K562 (cell line): Measurements from ENCODE around the gene SYTL2. TPM values are rescaled to one million over a fixed set of nuclear protein-coding genes. Genes with fewer than 3 reads are reported as not detected.

Source experiments
- ATAC-seq: fragments of 200-7000 bp; cut with Tn5 transposase; 3 replicates; pipeline ENCODE4 v1.9.1; 2020; ENCODE audit warnings: moderate library complexity
- BruUV-seq: library from RNA; stranded (reverse); fragments of 400-500 nt; replicated peaks from 2 replicates; lab custom pipeline; 2021; lab: Mats Ljungman, UMichigan
- CTCF ChIA-PET: fragments of 300-600 bp; formaldehyde crosslinking; extraction: SDS; loops from one replicate; lab custom pipeline; 2021; ENCODE audit warnings: low intra/inter-chr PET ratio; lab: Yijun Ruan, JAX
- POLR2A ChIA-PET: fragments of 300-600, 350-650 bp; sonication (Branson Sonifier 250); formaldehyde crosslinking; extraction: SDS; loops from one replicate; lab custom pipeline; 2021; ENCODE audit warnings: antibody characterized with exemption, inconsistent platforms; lab: Yijun Ruan, JAX
- DNase-seq, 4 experiments: peaks; one replicate each; pipeline versions ENCODE4 v3.0.0 to v3.0.0-alpha.2; 2011 to 2018; ENCODE audit warnings: low spot score in 3 of 4, mixed read lengths in 3 of 4; ENCODE audit errors: extremely low read depth in 1 of 4
- FAIRE-seq: peaks from 2 replicates; lab custom pipeline; 2011; peaks lifted over from hg19 to GRCh38; lab: Jason Lieb, UNC
- H2AFZ ChIP-seq: 2 replicates; pipeline ENCODE4 v1.6.0; 2011; ENCODE audit warnings: low read depth, low read length, control low read depth, inconsistent platforms
- H3K27ac ChIP-seq: fragments of 200-600 bp; 3 replicates; pipeline ENCODE4 v1.8.0; 2011; ENCODE audit warnings: low read depth, mild to moderate bottlenecking, control low read depth, inconsistent platforms, low read length, moderate library complexity, mixed read lengths; ENCODE audit errors: extremely low read depth
- H3K27me3 ChIP-seq, 2 experiments: fragments of 300-600 bp in 1 of 2; 2 replicates in 1 of 2; 3 replicates in 1 of 2; pipeline versions ENCODE4 v1.6.0 to v1.8.0; 2011; ENCODE audit warnings: inconsistent platforms in 2 of 2, low read length in 2 of 2, mild to moderate bottlenecking in 1 of 2, mixed read lengths in 1 of 2, moderate library complexity in 1 of 2; ENCODE audit not compliant: control insufficient read depth in 2 of 2, insufficient read depth in 2 of 2
- H3K36me3 ChIP-seq: fragments of 300-600 bp; 3 replicates; pipeline ENCODE4 v1.8.0; 2011; ENCODE audit warnings: mild to moderate bottlenecking, low read length, inconsistent platforms; ENCODE audit not compliant: control insufficient read depth, insufficient read depth
- H3K4me1 ChIP-seq, 2 experiments: fragments of 200-600 bp in 1 of 2; replicated peaks in 1 of 2; 2 replicates in 1 of 2; 3 replicates in 1 of 2; pipeline versions ENCODE4 v1.5.1 to v1.8.0; 2011; ENCODE audit warnings: inconsistent platforms in 2 of 2, low read length in 2 of 2, mild to moderate bottlenecking in 1 of 2, mixed read lengths in 1 of 2, moderate library complexity in 1 of 2; ENCODE audit not compliant: control insufficient read depth in 2 of 2, insufficient read depth in 2 of 2
- H3K4me2 ChIP-seq: 2 replicates; pipeline ENCODE4 v1.6.1; 2011; ENCODE audit warnings: low read length, control low read depth, inconsistent platforms, mixed read lengths; ENCODE audit not compliant: insufficient read depth
- H3K4me3 ChIP-seq: fragments of 200-600 bp; sonication (generic), shearing (Covaris generic); 2 replicates; pipeline ENCODE4 v1.5.1; 2016; ENCODE audit warnings: control low read depth, inconsistent platforms
- H3K79me2 ChIP-seq: fragments of 200-600 bp; 3 replicates; pipeline ENCODE4 v1.8.0; 2011; ENCODE audit warnings: low read length, inconsistent platforms; ENCODE audit not compliant: control insufficient read depth, insufficient read depth
- H3K9ac ChIP-seq, 2 experiments: 2 replicates each; pipeline versions ENCODE4 v1.6.0 to v1.6.1; 2011; ENCODE audit warnings: low read depth in 2 of 2, low read length in 2 of 2, control low read depth in 1 of 2, inconsistent platforms in 1 of 2, mild to moderate bottlenecking in 1 of 2, mixed read lengths in 1 of 2; ENCODE audit not compliant: insufficient read depth in 1 of 2
- H3K9me1 ChIP-seq: one replicate; pipeline ENCODE4 v1.6.0; 2011; ENCODE audit warnings: inconsistent platforms, mild to moderate bottlenecking, low read length, moderate library complexity; ENCODE audit not compliant: control insufficient read depth, insufficient read depth
- H3K9me3 ChIP-seq: replicated peaks from 2 replicates; pipeline ENCODE4 v1.5.1; 2011; ENCODE audit warnings: low read depth, low read length, inconsistent platforms; ENCODE audit not compliant: control insufficient read depth, insufficient read depth
- H4K20me1 ChIP-seq: replicated peaks from 2 replicates; pipeline ENCODE4 v1.6.1; 2011; ENCODE audit warnings: low read length, inconsistent platforms, mixed read lengths; ENCODE audit not compliant: control insufficient read depth, insufficient read depth
- ARNT ChIP-seq, 2 experiments: fragments of 450-650 bp; IDR thresholded peaks; 2 replicates each; pipeline ENCODE4 v1.6.1; 2016; ENCODE audit warnings: mild to moderate bottlenecking in 1 of 2
- CBFA2T2 ChIP-seq: fragments of 450-650 bp; conservative IDR thresholded peaks from 2 replicates; pipeline ENCODE4 v1.6.1; 2017; ENCODE audit warnings: mild to moderate bottlenecking
- ERF ChIP-seq: fragments of 450-650 bp; formaldehyde crosslinking; IDR thresholded peaks from 2 replicates; pipeline ENCODE4 v1.4.0; 2020; ENCODE audit warnings: mild to moderate bottlenecking, mixed read lengths
- GATA2 ChIP-seq: sonication (generic); formaldehyde crosslinking; IDR thresholded peaks from 2 replicates; pipeline ENCODE4 v1.4.0; 2020; ENCODE audit warnings: mild to moderate bottlenecking, missing genetic modification reagents
- NFE2 ChIP-seq: IDR thresholded peaks from 2 replicates; pipeline ENCODE4 v1.6.1; 2014; ENCODE audit warnings: antibody characterized with exemption, low read depth
- RBM17 ChIP-seq: fragments of 200-400 bp; formaldehyde crosslinking; IDR thresholded peaks from 2 replicates; pipeline ENCODE4 v1.6.1; 2017; ENCODE audit warnings: low read depth, mild to moderate bottlenecking, low read length, borderline replicate concordance
- RNF2 ChIP-seq: sonication (generic); IDR thresholded peaks from 2 replicates; pipeline ENCODE4 v1.6.1; 2016
- SETDB1 ChIP-seq: IDR thresholded peaks from one replicate; pipeline ENCODE4 v1.6.1; 2012; ENCODE audit warnings: low read length, control low read depth, inconsistent platforms
- SNIP1 ChIP-seq: fragments of 450-650 bp; IDR thresholded peaks from 2 replicates; pipeline ENCODE4 v1.7.1; 2017; ENCODE audit warnings: low read depth, mild to moderate bottlenecking
- XRCC5 ChIP-seq: fragments of 200-400 bp; formaldehyde crosslinking; IDR thresholded peaks from 2 replicates; pipeline ENCODE4 v1.6.1; 2017; ENCODE audit warnings: low read depth, mild to moderate bottlenecking, low read length
- ZFPM2 ChIP-seq: fragments of 250-450 bp; sonication (Bioruptor Pico); IDR thresholded peaks from 2 replicates; pipeline ENCODE4 v1.5.1; 2022; ENCODE audit warnings: mild to moderate bottlenecking
- ZNF766 ChIP-seq: fragments of 200-800 bp; sonication (Bioruptor generic); conservative IDR thresholded peaks from 2 replicates; pipeline ENCODE4 v1.6.1; 2016; ENCODE audit warnings: missing genetic modification characterization, missing compliant biosample characterization
- WGBS: fragments of 100-300 bp; shearing (Covaris generic); methylation state at CpG from one replicate; pipeline ENCODE4 v1.1.6; 2016; ENCODE audit warnings: low coverage, mixed read lengths; ENCODE audit not compliant: insufficient coverage; ENCODE audit errors: missing lambda C conversion rate; 5-methylcytosine and 5-hydroxymethylcytosine counted together
- in situ Hi-C: fragments of 300-500 bp; cut with MboI; formaldehyde crosslinking; loops from 4 replicates; pipeline ENCODE4 v1.15.0; 2018; ENCODE audit warnings: inconsistent platforms, mixed read lengths
- intact Hi-C: fragments of 100-400 bp; cut with micrococcal nuclease; formaldehyde crosslinking; loops from 2 replicates; pipeline ENCODE4 v1.14.2; 2022
- polyA plus RNA-seq, 8 experiments: library from polyadenylated mRNA; depleted of rRNA in 4 of 8; stranded (reverse) in 5 of 8; unstranded in 3 of 8; fragments of >200 nt; fragmentation: Nextera tagmentation in 2 of 8; fragmentation: Illumina TruSeq in 1 of 8; extraction: Ambion mirVana in 2 of 8; extraction: Trizol in 1 of 8; gene quantifications; 2 replicates each; pipeline versions ENCODE4 v1.2.1 to v1.2.3, GENCODE V29; 2011 to 2014; ENCODE audit warnings: inconsistent platforms in 1 of 8, missing spikeins in 1 of 8
- total RNA-seq, 7 experiments: library from RNA; depleted of rRNA in 6 of 7; stranded (reverse); fragments of >200 nt in 6 of 7; fragmentation: Illumina TruSeq in 2 of 7; extraction: Trizol in 2 of 7; gene quantifications; 2 replicates each; pipeline versions ENCODE4 v1.2.1 to v1.2.3, GENCODE V29; 2011 to 2021; ENCODE audit warnings: low replicate concordance in 1 of 7
- TF ChIP-seq, protein P1 (sequence below): fragments of 450-650 bp; IDR thresholded peaks from 2 replicates; pipeline ENCODE4 v1.6.1; 2017; ENCODE audit warnings: mild to moderate bottlenecking, moderate library complexity

Gene SYTL2
- total and polyA plus RNA-seq, 9 of the 15 experiments (the other 6 are each of a cell fraction or from before 2014, with no cell fraction given) = 0.05 to 0.57 (median 0.35) TPM

- no peak overlapping the region for H2AFZ ChIP-seq
- no peaks in the 10 kb centered on the region for H4K20me1 ChIP-seq
- no peak overlapping the region for H3K4me3 ChIP-seq
- H3K36me3 ChIP-seq = no peaks in the 10 kb centered on the region
- no peak overlapping the region for H3K4me2 ChIP-seq
- no peak for FAIRE-seq
- TF ChIP-seq ZNF766 (CRISPR knock-in tag) (no peak), NFE2 (0 out of 2 replicates have a peak, but pooled peaks have one; percentile 31)
- no peak for DNase-seq
- H3K9me3 ChIP-seq = no peaks in the 10 kb centered on the region
- in situ Hi-C loops (no loop called here), intact Hi-C loops (no loop called here)
- H3K9me1 ChIP-seq = no peaks in the 10 kb centered on the region
- no peaks in the 10 kb centered on the region for H3K79me2 ChIP-seq
- no TSS peak for BruUV-seq
- CTCF ChIA-PET = no interaction called here
- H3K4me1 ChIP-seq = no peaks in the 10 kb centered on the region
- peaks cover 0 to 2% of the 10 kb centered on the region in 2 experiments; a peak in 1 of 5 replicates for H3K27me3 ChIP-seq
- no peak overlapping the region for H3K27ac ChIP-seq
- POLR2A ChIA-PET = no interaction called here
- 0% methylated on average over 1 of the region's 1 CpG for WGBS
- H3K9ac ChIP-seq = no peak overlapping the region
- no peak for ATAC-seq
Observed at GRCh38 chr11:85762226-85762625, 48.7 kb downstream of the SYTL2 start.

DNA sequence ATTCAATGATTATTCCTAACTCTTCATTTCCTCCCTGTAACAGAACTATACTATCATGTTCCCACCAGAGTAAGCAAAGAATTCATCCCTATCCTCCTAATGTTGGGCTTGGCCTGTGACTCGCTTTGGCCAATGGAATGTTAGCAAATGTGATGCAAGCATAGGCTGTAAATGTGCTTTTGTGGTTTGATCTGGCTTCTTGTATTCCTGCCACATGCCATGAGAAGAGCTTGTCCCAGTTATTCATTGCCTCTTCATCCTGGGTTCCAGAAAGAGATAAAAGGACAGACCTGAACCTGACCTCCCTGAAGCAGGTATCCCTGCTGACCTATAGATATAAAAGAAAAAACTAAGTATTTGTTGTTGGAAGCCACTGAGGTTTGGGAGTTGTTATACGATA, 51.0 kb downstream of the SYTL2 start:
- Histone ChIP-seq H2AFZ (no peak overlapping the region), H3K79me2 (no peaks in the 10 kb centered on the region), H3K4me2 (no peak overlapping the region), H3K9me1 (no peaks in the 10 kb centered on the region), H3K27me3 (peaks cover 0 to 2% of the 10 kb centered on the region in 2 experiments; a peak in 1 of 5 replicates), H3K9ac (no peak overlapping the region), H4K20me1 (no peaks in the 10 kb centered on the region), H3K9me3 (no peaks in the 10 kb centered on the region), H3K4me3 (no peak overlapping the region), H3K27ac (no peak overlapping the region), H3K36me3 (no peaks in the 10 kb centered on the region), H3K4me1 (no peaks in the 10 kb centered on the region)
- ChIA-PET CTCF (no interaction called here), POLR2A (interaction anchor here (0.7 kb wide), 2 partner anchors 43 to 57 kb away, joined by 3 to 4 read pairs; no protein-coding TSS in a partner anchor)
- in situ Hi-C loops = no loop called here
- FAIRE-seq = no peak
- no peak for ATAC-seq
- intact Hi-C loops = no loop called here
- WGBS = 0% methylated on average over 2 of the region's 2 CpGs
- BruUV-seq = no TSS peak
- DNase-seq = no peak
- TF ChIP-seq SETDB1 = no peak
- TF ChIP-seq, protein P1, sequence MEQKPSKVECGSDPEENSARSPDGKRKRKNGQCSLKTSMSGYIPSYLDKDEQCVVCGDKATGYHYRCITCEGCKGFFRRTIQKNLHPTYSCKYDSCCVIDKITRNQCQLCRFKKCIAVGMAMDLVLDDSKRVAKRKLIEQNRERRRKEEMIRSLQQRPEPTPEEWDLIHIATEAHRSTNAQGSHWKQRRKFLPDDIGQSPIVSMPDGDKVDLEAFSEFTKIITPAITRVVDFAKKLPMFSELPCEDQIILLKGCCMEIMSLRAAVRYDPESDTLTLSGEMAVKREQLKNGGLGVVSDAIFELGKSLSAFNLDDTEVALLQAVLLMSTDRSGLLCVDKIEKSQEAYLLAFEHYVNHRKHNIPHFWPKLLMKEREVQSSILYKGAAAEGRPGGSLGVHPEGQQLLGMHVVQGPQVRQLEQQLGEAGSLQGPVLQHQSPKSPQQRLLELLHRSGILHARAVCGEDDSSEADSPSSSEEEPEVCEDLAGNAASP = no peak
- TF ChIP-seq ARNT (IDR thresholded peaks at IDR 0.05) = no peak
- no peak for TF ChIP-seq SNIP1
- no peak for TF ChIP-seq GATA2 (CRISPR knock-in tag)
- no peak for TF ChIP-seq ZFPM2 (CRISPR knock-in tag)
- TF ChIP-seq ERF (CRISPR knock-in tag) = no peak
- TF ChIP-seq RBM17 = no peak
- no peak for TF ChIP-seq CBFA2T2
- TF ChIP-seq RNF2 = no peak
- no peak for TF ChIP-seq XRCC5
